ENCODE results near the gene TSGA10.

- TF ChIP-seq, protein P1, sequence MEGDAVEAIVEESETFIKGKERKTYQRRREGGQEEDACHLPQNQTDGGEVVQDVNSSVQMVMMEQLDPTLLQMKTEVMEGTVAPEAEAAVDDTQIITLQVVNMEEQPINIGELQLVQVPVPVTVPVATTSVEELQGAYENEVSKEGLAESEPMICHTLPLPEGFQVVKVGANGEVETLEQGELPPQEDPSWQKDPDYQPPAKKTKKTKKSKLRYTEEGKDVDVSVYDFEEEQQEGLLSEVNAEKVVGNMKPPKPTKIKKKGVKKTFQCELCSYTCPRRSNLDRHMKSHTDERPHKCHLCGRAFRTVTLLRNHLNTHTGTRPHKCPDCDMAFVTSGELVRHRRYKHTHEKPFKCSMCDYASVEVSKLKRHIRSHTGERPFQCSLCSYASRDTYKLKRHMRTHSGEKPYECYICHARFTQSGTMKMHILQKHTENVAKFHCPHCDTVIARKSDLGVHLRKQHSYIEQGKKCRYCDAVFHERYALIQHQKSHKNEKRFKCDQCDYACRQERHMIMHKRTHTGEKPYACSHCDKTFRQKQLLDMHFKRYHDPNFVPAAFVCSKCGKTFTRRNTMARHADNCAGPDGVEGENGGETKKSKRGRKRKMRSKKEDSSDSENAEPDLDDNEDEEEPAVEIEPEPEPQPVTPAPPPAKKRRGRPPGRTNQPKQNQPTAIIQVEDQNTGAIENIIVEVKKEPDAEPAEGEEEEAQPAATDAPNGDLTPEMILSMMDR (conservative IDR thresholded peaks at IDR 0.05; ENCODE audit: low read depth in 2 of 2) = no peak
- TF ChIP-seq, protein P2, sequence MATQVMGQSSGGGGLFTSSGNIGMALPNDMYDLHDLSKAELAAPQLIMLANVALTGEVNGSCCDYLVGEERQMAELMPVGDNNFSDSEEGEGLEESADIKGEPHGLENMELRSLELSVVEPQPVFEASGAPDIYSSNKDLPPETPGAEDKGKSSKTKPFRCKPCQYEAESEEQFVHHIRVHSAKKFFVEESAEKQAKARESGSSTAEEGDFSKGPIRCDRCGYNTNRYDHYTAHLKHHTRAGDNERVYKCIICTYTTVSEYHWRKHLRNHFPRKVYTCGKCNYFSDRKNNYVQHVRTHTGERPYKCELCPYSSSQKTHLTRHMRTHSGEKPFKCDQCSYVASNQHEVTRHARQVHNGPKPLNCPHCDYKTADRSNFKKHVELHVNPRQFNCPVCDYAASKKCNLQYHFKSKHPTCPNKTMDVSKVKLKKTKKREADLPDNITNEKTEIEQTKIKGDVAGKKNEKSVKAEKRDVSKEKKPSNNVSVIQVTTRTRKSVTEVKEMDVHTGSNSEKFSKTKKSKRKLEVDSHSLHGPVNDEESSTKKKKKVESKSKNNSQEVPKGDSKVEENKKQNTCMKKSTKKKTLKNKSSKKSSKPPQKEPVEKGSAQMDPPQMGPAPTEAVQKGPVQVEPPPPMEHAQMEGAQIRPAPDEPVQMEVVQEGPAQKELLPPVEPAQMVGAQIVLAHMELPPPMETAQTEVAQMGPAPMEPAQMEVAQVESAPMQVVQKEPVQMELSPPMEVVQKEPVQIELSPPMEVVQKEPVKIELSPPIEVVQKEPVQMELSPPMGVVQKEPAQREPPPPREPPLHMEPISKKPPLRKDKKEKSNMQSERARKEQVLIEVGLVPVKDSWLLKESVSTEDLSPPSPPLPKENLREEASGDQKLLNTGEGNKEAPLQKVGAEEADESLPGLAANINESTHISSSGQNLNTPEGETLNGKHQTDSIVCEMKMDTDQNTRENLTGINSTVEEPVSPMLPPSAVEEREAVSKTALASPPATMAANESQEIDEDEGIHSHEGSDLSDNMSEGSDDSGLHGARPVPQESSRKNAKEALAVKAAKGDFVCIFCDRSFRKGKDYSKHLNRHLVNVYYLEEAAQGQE (IDR thresholded peaks at IDR 0.05; ENCODE audit: unreplicated experiment) = no peak
- no peak for TF ChIP-seq POLR2AphosphoS5 (IDR thresholded peaks at IDR 0.05; ENCODE audit: low read depth)
- TF ChIP-seq EZH2 (IDR thresholded peaks at IDR 0.05; ENCODE audit: low read depth, unreplicated experiment) = no peak
- no peak for TF ChIP-seq EZH2phosphoT487 (IDR thresholded peaks at IDR 0.05; ENCODE audit: unreplicated experiment)
These were observed 26.8 kb downstream of the TSGA10 start for GRCh38 chr2:99127981-99128380.

Measured in GM23338 (cell line).